GM18505 (cell line): ENCODE data around the gene AURKA.

Experiments
- ATAC-seq: cut with Tn5 transposase; IDR thresholded peaks from one replicate; pipeline ENCODE4 v1.9.1; 2021; ENCODE audit not compliant: unreplicated experiment
- POLR2A ChIP-seq: IDR thresholded peaks from 4 replicates; pipeline ENCODE4 v1.6.1; 2011; ENCODE audit warnings: borderline replicate concordance; ENCODE audit not compliant: insufficient read depth, insufficient read length; ENCODE audit errors: extremely low read depth

AURKA gene

GRCh38 chr20:56369179-56369578 is 22.8 kb downstream of the AURKA start:
- no peak for ATAC-seq
- TF ChIP-seq POLR2A, result no peak

GRCh38 chr20:56368351-56369134 is 23.5 kb downstream of the AURKA start:
- no peak for TF ChIP-seq POLR2A

GRCh38 chr20:56363491-56363890 is 28.5 kb downstream of the AURKA start:
- ATAC-seq, result no peak
- no peak for TF ChIP-seq POLR2A

More at GRCh38 chr20:56368351-56369134, 23.5 kb downstream of the AURKA start:
- no peak for ATAC-seq

GRCh38 chr20:56362833-56363413 is 29.1 kb downstream of the AURKA start:
- ATAC-seq, result no peak
- no peak for TF ChIP-seq POLR2A

GRCh38 chr20:56361900-56362299 is 30.1 kb downstream of the AURKA start:
- no peak for ATAC-seq
- TF ChIP-seq POLR2A, result no peak

GRCh38 chr20:56360908-56361205 is 31.2 kb downstream of the AURKA start:
- no peak for ATAC-seq

GRCh38 chr20:56360133-56360907 is 31.7 kb downstream of the AURKA start:
- no peak for TF ChIP-seq POLR2A
- ATAC-seq, result no peak

More at GRCh38 chr20:56360908-56361205, 31.2 kb downstream of the AURKA start:
- no peak for TF ChIP-seq POLR2A

GRCh38 chr20:56359212-56360132 is 32.5 kb downstream of the AURKA start:
- TF ChIP-seq POLR2A, result no peak
- peak; percentile 21 for ATAC-seq

GRCh38 chr20:56358600-56359211 is 33.3 kb downstream of the AURKA start, which contains the start of gene FAM210B:
Gene FAM210B, plus strand, starts transcription at chr20:56358974. Its CDS starts 32 bp downstream, at chr20:56359006.
- no peak for TF ChIP-seq POLR2A
- peak; percentile 99 for ATAC-seq

- ATAC-seq, result no peak
- no peak for TF ChIP-seq POLR2A
These were observed 33.9 kb downstream of the AURKA start for GRCh38 chr20:56358070-56358469.

- no peak for ATAC-seq
- no peak for TF ChIP-seq POLR2A
These were observed 38.7 kb downstream of the AURKA start for GRCh38 chr20:56353356-56353755.

GRCh38 chr20:56352345-56353055 is 39.5 kb downstream of the AURKA start:
- ATAC-seq, result no peak
- no peak for TF ChIP-seq POLR2A

- no peak for TF ChIP-seq POLR2A
- no peak for ATAC-seq
These were observed 41.2 kb downstream of the AURKA start for GRCh38 chr20:56350842-56351241.

GRCh38 chr20:56348746-56349145 is 43.3 kb downstream of the AURKA start:
- TF ChIP-seq POLR2A, result no peak
- no peak for ATAC-seq
